ENCODE results near the gene LCTL.
A peak's percentile ranks its signal among the peaks of the same experiment; 100 is the strongest.

LCTL gene

DNA sequence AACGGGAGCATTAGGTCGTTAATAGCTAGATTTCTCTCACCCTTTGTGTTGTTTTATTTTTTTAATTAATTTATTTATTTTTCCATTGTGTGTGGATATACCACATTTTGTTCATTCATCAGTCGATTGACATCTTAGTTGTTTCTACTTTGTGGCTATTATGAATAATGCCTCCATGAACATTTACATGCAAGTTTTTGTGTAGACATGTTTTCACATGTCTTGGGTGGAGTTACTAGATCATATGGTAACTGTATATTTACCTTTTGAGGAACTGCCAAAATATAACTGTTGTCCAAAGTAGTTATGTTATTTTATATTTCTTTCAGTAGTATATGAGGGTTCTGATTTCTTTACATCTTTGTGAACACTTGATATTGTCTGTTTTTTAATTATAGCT lies 41.9 kb downstream of the LCTL start:
- TF ChIP-seq, protein P1, sequence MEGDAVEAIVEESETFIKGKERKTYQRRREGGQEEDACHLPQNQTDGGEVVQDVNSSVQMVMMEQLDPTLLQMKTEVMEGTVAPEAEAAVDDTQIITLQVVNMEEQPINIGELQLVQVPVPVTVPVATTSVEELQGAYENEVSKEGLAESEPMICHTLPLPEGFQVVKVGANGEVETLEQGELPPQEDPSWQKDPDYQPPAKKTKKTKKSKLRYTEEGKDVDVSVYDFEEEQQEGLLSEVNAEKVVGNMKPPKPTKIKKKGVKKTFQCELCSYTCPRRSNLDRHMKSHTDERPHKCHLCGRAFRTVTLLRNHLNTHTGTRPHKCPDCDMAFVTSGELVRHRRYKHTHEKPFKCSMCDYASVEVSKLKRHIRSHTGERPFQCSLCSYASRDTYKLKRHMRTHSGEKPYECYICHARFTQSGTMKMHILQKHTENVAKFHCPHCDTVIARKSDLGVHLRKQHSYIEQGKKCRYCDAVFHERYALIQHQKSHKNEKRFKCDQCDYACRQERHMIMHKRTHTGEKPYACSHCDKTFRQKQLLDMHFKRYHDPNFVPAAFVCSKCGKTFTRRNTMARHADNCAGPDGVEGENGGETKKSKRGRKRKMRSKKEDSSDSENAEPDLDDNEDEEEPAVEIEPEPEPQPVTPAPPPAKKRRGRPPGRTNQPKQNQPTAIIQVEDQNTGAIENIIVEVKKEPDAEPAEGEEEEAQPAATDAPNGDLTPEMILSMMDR (IDR thresholded peaks at IDR 0.05): no peak
- H3K4me3 ChIP-seq: no peak overlapping the region
- no peak for DNase-seq (ENCODE audit: low spot score)
- no peak overlapping the region for H3K27ac ChIP-seq

DNA sequence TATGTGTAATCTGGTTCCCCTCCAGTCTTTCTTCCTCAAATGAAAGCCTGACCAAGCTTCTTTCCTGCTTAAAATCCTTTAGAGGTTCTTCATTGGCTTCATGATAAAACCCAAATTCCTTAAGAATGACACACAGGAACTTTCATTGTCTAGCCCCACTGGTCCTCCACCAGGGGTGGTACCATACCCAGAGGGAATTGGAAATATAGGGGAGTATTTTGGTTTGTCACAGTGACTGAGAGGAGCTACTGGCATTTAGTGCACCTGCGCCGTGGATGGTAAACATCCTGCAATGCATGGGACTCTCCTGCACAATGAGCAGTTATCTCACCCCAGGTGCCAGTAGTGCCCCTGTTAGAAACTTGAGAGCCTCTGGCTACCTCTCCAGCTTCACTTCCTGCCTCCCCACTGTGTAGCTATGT lies 49.9 kb downstream of the LCTL start:
- no peak overlapping the region for H3K4me3 ChIP-seq
- H3K27ac ChIP-seq: no peak overlapping the region
- no peak for DNase-seq (ENCODE audit: low spot score)

DNA sequence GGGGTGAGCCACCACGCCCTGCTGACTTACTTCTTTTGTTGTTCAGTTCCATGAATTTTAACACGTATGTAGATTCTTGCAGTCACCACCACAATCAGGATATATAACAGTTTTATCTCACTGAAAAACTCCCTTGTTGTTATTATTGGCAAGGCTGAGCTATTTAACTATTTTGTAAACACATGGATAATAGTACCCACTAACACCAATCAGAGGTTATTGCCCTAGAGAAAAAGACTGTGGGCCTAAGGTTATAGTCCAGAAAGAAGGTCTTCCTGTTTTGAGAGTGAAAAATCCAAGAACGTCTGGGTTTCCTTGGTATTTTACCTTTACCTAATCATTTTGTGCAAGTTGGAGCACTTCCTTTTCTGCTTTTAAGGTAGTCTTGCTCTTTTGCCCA lies 51.2 kb downstream of the LCTL start:
- no peak for DNase-seq (ENCODE audit: low spot score)
- no peak overlapping the region for H3K4me3 ChIP-seq
- TF ChIP-seq, protein P1 (IDR thresholded peaks at IDR 0.05): no peak
- no peak overlapping the region for H3K27ac ChIP-seq

More for the DNA sequence above, 49.9 kb downstream of the LCTL start:
- TF ChIP-seq, protein P1 (IDR thresholded peaks at IDR 0.05): no peak

DNA sequence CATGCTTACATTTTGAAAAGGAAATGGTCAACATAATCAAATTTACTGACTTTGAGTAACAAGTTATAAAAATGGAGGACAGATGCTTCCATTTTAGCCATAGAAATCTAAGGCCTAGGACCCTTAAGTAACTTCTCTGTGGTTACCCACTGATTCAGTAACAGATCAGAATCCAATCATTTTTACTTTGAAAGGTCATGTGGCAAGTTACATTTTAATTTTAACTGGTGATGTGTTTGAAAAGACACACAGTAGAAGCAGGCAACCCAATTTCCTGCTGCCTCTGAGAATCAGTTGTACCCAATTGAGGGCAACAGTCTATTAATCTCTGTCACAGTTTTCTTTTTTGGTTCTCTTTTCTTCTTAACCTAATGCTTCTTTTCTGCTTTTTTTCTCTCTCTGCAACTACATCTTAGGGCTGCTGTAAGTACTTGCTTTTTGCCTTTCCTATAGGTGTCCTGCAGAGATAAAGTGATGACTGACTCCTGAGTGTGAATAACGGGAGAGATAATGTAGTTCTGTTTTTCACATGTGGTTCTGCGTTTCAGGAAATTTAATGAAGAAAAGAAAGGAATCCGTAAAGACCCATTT lies 57.4 kb downstream of the LCTL start:
- TF ChIP-seq, protein P1 (IDR thresholded peaks at IDR 0.05): no peak
- H3K27ac ChIP-seq: no peak overlapping the region

DNA sequence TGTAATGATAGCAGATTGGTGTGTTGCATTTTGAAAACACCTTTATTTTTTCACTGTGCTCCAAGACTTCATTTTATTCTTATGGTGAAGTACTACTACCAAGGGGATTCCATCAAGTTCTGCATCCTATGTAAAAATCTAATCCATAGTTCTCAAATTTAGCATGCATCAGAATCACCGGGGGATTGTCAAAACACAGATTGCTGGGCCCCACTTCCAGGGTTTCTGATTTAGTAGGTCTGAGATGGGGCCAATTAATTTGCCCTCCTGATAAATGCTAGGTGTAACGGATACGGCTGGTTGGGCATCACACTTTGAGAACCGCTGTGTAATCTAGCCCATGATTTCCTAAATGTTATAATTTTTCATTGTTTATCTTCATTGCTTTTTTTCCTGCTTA lies 60.0 kb downstream of the LCTL start:
- peak overlapping the region; percentile 84 for H3K4me3 ChIP-seq
- TF ChIP-seq, protein P1 (IDR thresholded peaks at IDR 0.05): no peak
- peak overlapping the region in 1 of 2 donors; percentile 94 for H3K27ac ChIP-seq
- DNase-seq (ENCODE audit: low spot score): no peak

More for the DNA sequence above, 57.4 kb downstream of the LCTL start:
- no peak overlapping the region for H3K4me3 ChIP-seq
- no peak for DNase-seq (ENCODE audit: low spot score)

DNA sequence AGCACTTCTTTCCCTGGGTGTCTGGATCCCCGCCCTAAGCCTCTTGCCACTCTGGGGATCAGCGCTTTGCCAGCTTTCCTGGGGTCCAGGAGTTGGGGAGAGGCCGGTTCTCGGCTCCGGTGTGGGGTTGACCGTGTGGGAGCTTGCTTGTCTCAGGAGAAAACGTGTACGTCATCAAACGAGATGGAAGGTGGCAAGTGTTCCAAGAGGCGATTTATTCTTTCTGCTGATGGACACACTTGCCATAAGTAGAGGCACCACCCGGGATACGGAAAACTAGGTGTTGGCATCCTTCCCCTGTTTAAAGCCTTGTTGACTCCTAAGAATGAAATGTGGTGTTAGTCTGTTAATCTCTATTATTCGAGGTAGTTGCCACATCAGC lies 60.4 kb downstream of the LCTL start:
- H3K4me3 ChIP-seq: peak overlapping the region; percentile 84
- TF ChIP-seq, protein P1 (IDR thresholded peaks at IDR 0.05): no peak
- peak; percentile 88 for DNase-seq (ENCODE audit: low spot score)
- peak overlapping the region; percentile 91 to 94 for H3K27ac ChIP-seq
